ENCODE results near the gene ARL11. TPM values are rescaled to one million over a fixed set of nuclear protein-coding genes. Genes with fewer than 3 reads are reported as not detected.

Gene ARL11
- total RNA-seq, 3 donors from 2014 or later, result 1.3 to 2.3 (median 2.0) TPM

DNA sequence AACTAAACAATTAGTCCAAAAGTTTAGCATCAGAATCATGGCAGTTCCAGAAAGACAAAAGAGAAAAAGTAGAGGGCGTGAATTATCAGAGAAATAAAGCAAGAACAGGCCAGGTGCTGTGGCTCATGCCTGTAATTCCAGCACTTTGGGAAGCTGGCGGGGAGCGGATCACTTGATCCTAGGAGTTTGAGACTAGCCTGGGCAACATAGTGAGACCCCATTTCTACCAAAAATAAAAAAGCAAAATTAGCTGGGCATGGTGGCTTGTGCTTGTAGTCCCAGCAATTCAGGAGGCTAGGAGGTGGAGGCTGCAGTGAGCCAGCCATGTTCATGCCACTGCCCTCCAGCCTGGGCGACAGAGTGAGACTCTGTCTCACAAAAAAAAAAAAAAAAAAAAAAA, 18.4 kb downstream of the ARL11 start:
- Histone ChIP-seq H3K4me3 (no peak overlapping the region), H3K9me3 (no peaks in the 10 kb centered on the region), H3K4me1 (ENCODE audit: low read depth) (no peaks in the 10 kb centered on the region), H3K36me3 (ENCODE audit: low read depth) (no peaks in the 10 kb centered on the region)
- ATAC-seq (no peak), DNase-seq (no peak)
- intact Hi-C loops (cut with DNase I, micrococcal nuclease), result no loop called here
- TF ChIP-seq, protein P1, sequence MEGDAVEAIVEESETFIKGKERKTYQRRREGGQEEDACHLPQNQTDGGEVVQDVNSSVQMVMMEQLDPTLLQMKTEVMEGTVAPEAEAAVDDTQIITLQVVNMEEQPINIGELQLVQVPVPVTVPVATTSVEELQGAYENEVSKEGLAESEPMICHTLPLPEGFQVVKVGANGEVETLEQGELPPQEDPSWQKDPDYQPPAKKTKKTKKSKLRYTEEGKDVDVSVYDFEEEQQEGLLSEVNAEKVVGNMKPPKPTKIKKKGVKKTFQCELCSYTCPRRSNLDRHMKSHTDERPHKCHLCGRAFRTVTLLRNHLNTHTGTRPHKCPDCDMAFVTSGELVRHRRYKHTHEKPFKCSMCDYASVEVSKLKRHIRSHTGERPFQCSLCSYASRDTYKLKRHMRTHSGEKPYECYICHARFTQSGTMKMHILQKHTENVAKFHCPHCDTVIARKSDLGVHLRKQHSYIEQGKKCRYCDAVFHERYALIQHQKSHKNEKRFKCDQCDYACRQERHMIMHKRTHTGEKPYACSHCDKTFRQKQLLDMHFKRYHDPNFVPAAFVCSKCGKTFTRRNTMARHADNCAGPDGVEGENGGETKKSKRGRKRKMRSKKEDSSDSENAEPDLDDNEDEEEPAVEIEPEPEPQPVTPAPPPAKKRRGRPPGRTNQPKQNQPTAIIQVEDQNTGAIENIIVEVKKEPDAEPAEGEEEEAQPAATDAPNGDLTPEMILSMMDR (IDR thresholded peaks at IDR 0.05), result no peak

- Histone ChIP-seq H3K36me3 (ENCODE audit: low read depth) (no peaks in the 10 kb centered on the region), H3K4me1 (ENCODE audit: low read depth) (no peaks in the 10 kb centered on the region), H3K9me3 (no peaks in the 10 kb centered on the region), H3K4me3 (no peak overlapping the region)
- ATAC-seq (no peak), DNase-seq (no peak)
- intact Hi-C loops (cut with DNase I, micrococcal nuclease), result no loop called here
- TF ChIP-seq, protein P1 (IDR thresholded peaks at IDR 0.05), result no peak
Measured at GRCh38 chr13:49649244-49649962, 21.1 kb downstream of the ARL11 start.

GRCh38 chr13:49649963-49650312, 21.6 kb downstream of the ARL11 start:
- intact Hi-C loops (cut with DNase I, micrococcal nuclease), result no loop called here
- H3K9me3 ChIP-seq, result no peaks in the 10 kb centered on the region
- TF ChIP-seq, protein P1 (IDR thresholded peaks at IDR 0.05), result no peak
- H3K4me3 ChIP-seq, result no peak overlapping the region
- DNase-seq, result no peak
- H3K4me1 ChIP-seq (ENCODE audit: low read depth), result no peaks in the 10 kb centered on the region
- no peaks in the 10 kb centered on the region for H3K36me3 ChIP-seq (ENCODE audit: low read depth)
- no peak for ATAC-seq

GRCh38 chr13:49651570-49652354, 23.5 kb downstream of the ARL11 start:
- no peak for ATAC-seq
- no peak for DNase-seq
- TF ChIP-seq, protein P1 (IDR thresholded peaks at IDR 0.05), result no peak
- Histone ChIP-seq H3K4me1 (ENCODE audit: low read depth) (no peaks in the 10 kb centered on the region), H3K36me3 (ENCODE audit: low read depth) (no peaks in the 10 kb centered on the region), H3K9me3 (no peaks in the 10 kb centered on the region), H3K4me3 (no peak overlapping the region)
- intact Hi-C loops (cut with DNase I, micrococcal nuclease), result no loop called here

GRCh38 chr13:49652355-49653305, 24.3 kb downstream of the ARL11 start:
- TF ChIP-seq, protein P1 (IDR thresholded peaks at IDR 0.05), result peak; percentile 23
- Histone ChIP-seq H3K36me3 (ENCODE audit: low read depth) (no peaks in the 10 kb centered on the region), H3K4me3 (no peak overlapping the region), H3K4me1 (ENCODE audit: low read depth) (no peaks in the 10 kb centered on the region), H3K9me3 (no peaks in the 10 kb centered on the region)
- peak; percentile 92 for ATAC-seq
- intact Hi-C loops (cut with DNase I, micrococcal nuclease), result no loop called here
- peak in 2 of 3 donors; percentile 48 to 68 for DNase-seq

Data from mucosa of descending colon (tissue), 3 donors.